C4-2B (cell line): ENCODE results near the gene KHDC4.
"Not testable (repeated sequence)": the region's sequence is repeated elsewhere in the genome, so short reads cannot be mapped to it uniquely, and the experiment has no call there.

Source experiments
- ZFX ChIP-seq: fragments of 450-650 bp; IDR thresholded peaks from 2 replicates; pipeline ENCODE4 v1.6.1; 2017
- TF ChIP-seq, protein P1 (sequence below): fragments of 450-650 bp; conservative IDR thresholded peaks from 2 replicates; pipeline ENCODE4 v1.5.1; 2017; ENCODE audit warnings: mild to moderate bottlenecking

DNA sequence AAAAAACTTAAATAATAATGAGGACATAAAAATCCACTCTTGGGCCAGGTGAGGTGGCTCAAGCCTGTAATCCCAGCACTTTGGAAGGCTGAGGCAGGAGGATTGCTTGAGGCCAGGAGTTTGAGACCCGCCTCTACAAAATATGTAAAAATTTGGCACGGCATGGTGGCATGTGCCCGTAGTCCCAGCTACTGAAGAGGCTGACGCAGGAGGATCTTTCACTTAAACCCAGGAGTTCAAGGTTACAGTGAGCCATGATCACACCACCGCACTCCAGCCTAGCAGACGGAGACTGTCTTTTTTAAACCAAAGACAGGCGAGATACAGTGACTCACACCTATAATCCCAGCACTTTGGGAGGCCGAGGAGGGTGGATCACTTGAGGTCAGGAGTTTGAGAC, 37.7 kb downstream of the KHDC4 start:
- TF ChIP-seq, protein P1, sequence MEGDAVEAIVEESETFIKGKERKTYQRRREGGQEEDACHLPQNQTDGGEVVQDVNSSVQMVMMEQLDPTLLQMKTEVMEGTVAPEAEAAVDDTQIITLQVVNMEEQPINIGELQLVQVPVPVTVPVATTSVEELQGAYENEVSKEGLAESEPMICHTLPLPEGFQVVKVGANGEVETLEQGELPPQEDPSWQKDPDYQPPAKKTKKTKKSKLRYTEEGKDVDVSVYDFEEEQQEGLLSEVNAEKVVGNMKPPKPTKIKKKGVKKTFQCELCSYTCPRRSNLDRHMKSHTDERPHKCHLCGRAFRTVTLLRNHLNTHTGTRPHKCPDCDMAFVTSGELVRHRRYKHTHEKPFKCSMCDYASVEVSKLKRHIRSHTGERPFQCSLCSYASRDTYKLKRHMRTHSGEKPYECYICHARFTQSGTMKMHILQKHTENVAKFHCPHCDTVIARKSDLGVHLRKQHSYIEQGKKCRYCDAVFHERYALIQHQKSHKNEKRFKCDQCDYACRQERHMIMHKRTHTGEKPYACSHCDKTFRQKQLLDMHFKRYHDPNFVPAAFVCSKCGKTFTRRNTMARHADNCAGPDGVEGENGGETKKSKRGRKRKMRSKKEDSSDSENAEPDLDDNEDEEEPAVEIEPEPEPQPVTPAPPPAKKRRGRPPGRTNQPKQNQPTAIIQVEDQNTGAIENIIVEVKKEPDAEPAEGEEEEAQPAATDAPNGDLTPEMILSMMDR, result not testable (repeated sequence)
- TF ChIP-seq ZFX, result not testable (repeated sequence)
